Hematopoietic multipotent progenitor cell (in vitro differentiated cells): ENCODE results near the gene NRN1L. TPM values are rescaled to one million over a fixed set of nuclear protein-coding genes. Genes with fewer than 3 reads are reported as not detected.
"Not testable (repeated sequence)": the region's sequence is repeated elsewhere in the genome, so short reads cannot be mapped to it uniquely, and the experiment has no call there.

Experiments used
- DNase-seq, 3 donors: peaks; one replicate each; pipeline ENCODE4 v3.0.0-alpha.2; 2011 to 2015; ENCODE audit warnings: low read depth in 2 of 3, low spot score in 2 of 3
- total RNA-seq: library from RNA; depleted of rRNA; stranded (reverse); fragments of >200 nt; gene quantifications from one replicate; pipeline ENCODE4 v1.2.3, GENCODE V29; 2012

NRN1L gene
- 0.27 TPM for total RNA-seq

DNA sequence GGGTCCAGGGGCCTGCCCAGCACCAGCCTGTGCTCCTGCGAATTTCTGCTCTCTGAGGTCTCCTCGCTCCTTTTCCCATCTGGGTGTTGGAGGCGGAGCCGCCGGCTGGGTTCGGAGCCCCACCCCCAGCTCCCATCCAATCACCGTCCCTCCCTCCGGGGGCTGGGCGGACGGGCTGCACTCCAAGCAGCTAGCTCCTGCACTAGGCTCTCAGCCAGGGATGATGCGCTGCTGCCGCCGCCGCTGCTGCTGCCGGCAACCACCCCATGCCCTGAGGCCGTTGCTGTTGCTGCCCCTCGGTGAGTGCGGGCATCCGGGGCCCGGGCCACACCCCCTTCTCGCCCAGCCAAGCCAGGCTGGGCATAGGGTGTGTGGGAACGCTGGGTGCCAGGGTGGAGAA lies at the start of gene NRN1L:
NRN1L (plus strand) TSS at position 202 of the 400 bp plus-strand sequence; CDS start at position 221, 19 bp downstream.
- no peak for DNase-seq

DNA sequence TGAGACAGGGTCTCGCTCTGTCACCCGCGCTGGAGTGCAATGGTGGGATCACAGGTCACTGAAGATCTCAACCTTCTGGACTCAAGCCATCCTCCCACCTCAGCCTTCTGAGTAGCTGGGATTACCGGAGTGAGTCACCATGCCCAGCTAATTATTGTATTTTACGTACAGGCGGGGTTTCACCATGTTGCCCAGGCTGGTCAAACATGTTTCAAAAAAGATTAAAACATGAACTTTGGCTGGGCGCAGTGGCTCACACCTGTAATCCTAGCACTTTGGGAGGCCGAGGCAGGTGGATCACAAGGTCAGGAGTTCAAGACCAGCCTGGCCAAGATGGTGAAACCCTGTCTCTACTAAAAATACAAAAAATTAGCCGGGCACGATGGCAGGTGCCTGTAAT lies 47.5 kb upstream of the NRN1L start:
- not testable (repeated sequence) for DNase-seq

DNA sequence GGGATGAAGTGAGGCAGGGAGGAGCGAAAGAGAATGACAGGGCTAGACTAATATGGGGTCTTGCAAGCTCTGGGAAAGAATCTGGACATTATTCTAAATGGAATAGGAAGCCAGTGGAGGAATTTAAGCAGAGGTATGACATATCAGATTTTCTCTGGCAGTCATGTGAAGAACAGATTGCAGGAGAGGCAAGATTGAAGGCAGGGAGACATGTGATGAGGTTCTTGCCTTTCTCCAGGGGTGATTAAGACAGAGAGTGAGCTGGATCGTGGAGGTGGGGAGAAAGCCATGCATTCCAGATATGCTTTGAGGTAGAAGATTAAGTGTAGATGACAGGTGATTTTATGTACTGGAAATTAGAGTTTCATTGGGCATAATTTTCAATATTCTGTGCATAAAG lies 46.9 kb upstream of the NRN1L start:
- DNase-seq, result no peak

DNA sequence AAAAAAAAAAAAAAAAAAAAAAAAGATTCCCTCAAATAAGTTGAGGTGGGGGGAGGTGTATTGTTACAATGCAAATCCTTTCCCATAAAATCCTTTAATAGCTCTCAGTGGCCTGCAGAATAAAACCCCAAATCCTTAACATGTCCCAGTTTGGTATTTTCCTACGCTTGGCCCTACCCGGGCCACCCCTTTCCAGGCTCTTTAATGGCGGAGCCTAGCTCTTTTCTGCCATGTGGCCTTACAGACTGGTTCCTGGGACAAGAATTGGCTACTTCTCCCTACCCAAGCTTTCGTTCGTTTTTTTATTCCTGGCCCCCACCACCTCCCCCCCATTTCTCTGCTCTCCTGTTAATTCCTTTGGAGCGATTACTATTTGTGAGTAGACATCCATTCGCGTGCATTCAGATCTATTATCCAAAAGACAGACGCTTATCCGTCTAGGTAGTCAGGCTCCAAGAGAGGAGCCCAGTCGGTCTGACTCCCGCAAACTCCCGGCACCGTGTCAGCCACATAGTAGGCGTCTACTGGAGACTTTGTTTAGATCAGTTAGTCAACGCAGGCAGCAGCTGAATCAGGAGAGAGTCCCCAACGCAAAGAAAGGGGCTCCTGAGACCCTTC lies 43.4 kb upstream of the NRN1L start:
- no peak for DNase-seq

DNA sequence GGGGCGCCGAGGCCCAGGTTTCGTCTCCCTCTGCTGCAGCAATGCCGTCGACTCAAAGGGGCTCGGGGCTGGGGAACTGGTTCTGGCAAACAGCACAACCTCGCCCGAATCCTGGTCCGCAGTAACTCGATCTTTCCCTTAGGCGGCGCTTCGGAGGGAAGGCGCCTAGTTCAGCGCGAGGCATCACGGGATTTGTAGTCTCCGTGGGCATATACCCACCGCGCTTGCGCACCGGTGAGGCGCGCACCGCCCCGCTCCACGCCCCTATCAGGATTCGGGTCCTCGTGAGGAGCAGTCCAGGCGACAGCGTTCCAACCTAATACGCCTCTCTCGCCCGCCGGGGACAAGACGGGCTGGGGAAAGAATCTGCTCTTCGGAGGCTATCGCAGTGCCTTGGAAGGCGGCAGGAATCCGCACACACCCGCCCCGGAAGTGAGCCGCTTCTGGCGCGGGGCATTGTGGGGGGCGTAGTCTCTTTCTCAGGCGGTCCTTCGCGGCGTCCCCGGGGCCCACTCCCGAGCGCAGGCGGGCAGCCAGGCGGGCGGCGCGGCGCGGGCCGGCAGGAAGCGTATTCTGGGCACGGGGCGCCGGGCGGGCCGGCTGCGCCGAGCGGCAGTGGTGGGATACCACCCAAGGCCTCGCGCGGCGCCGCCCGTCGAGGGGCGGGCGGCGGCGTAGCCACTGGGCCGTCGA lies 42.7 kb upstream of the NRN1L start, which contains the start of gene THAP11:
THAP11 (plus strand) TSS at position 505 of the 693 bp plus-strand sequence. CDS start 235 bp downstream, outside the sequence.
- DNase-seq, result peak; percentile 95 to 99 (median 96)

DNA sequence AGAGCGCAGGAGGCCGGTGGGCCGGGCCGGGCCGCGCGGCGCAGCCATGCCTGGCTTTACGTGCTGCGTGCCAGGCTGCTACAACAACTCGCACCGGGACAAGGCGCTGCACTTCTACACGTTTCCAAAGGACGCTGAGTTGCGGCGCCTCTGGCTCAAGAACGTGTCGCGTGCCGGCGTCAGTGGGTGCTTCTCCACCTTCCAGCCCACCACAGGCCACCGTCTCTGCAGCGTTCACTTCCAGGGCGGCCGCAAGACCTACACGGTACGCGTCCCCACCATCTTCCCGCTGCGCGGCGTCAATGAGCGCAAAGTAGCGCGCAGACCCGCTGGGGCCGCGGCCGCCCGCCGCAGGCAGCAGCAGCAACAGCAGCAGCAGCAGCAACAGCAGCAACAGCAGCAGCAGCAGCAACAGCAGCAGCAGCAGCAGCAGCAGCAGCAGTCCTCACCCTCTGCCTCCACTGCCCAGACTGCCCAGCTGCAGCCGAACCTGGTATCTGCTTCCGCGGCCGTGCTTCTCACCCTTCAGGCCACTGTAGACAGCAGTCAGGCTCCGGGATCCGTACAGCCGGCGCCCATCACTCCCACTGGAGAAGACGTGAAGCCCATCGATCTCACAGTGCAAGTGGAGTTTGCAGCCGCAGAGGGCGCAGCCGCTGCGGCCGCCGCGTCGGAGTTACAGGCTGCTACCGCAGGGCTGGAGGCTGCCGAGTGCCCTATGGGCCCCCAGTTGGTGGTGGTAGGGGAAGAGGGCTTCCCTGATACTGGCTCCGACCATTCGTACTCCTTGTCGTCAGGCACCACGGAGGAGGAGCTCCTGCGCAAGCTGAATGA lies 42.0 kb upstream of the NRN1L start:
- DNase-seq, result peak; percentile 56 to 67 (median 66)

DNA sequence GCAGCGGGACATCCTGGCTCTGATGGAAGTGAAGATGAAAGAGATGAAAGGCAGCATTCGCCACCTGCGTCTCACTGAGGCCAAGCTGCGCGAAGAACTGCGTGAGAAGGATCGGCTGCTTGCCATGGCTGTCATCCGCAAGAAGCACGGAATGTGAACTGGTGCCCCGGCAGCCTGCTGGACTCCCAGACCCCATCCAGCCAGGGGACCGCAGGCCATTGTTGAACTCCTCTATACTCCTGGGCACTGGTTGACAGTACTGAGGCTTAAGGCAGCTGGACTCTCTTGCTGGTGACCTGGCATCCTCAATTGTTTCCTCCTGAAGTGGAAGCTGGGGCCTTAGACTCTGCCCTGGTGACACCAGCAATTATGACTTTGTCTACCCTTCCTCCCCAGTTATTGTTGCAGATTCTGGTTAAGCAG lies 41.3 kb upstream of the NRN1L start:
- DNase-seq, result no peak

DNA sequence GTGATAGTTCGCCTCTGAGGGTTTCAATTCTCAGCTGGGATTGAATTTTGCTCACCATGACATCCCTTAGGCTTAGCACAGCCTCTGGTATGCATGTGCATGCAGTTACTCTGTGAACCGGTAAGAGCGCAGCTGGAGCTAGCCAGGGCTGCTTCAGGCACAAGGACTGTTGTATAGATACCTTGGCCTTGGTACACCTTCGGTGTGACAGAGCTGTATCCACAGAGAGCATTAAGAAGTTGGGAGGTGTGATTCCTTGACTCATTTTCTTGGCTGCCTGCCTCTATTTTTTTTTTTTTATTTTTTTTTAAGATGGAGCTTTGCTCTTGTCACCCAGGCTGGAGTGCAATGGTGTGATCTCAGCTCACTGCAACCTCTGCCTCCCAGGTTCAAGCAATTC lies 40.2 kb upstream of the NRN1L start:
- DNase-seq, result no peak

DNA sequence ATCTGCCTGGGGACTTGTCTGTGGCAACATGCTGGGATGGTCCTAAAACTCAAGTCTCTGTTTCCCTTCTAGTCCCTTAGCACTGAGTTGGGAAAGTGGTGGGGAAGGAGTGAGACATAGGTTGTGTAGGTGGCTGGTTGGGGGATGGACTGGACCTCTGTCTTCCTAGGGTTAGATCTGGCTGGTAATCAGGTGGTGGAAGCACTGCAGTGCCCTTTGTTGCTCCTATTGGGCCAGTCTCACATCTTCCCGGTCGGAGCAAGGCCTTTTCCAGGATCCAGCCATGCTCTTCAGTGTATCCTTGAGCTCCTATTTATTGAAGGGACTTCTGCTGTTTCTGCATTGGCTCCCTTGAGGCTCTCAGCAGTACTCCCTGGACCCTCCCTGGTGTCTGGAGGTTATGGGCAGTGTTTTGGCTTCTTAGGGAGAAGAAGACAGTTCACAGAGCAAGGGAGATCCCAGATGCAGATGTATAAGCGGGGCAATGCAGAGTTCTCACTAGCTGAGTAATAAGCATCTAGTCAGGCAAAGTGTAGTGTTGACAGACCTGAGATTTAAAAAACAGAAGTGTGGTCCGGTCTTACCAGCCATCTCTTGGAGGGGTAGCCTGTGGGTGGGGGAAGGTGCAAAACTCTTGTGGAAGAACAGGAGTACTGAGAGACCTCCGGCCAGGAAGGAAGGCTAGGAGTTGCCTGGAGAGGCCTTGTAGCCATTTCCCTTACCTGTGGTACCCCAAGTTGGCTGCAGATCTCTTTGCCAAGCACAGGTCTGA lies 39.2 kb upstream of the NRN1L start:
- DNase-seq, result no peak

DNA sequence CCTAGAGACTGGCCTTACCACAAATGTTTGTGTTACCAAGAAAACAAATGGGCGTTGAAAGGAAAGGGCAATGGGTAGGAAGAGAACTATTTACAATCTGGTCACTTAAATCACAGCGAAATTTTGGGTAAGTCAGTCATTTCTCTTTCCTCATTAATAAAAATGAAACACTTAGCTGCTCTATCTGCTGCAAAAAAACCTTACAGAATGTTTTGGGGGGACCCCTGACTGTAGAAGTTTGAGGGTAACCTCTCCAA lies 38.7 kb upstream of the NRN1L start:
- DNase-seq, result no peak

DNA sequence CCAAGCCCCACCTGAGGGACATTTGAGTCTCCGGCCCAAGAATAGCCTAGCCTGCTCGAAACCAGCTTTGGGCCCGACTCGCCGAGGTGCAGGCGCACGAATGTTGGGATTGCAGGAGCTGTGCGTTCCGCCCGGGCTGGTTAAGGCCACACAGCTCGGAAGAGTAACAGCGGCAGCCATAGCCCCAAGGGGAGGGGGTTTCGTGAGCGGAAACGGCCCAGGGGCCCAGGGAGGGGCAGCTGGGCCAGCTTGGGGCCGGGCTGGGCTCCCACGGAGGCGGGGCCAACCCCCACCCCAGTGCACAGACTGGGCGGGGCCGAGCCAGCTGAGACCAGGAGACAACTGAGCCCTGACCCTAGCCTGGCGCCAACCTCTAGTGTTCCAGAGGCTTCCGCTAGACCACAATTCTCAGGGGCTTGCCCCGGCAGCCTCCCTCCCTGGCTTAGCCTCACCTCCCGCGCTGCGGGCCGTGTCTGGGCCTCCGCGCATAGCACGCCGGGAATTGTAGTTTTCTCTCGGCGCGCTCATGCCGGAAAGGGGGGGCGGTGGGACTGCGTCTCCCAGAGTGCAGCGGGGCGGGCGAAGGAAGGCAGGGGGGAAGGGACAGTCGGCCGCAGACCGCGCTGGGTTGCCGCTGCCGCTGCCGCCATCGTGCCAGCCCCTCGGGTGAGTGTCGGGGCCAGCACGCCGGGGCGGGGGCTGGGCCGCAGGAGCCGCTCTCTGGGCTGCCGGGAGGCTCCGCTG lies 38.2 kb upstream of the NRN1L start, which contains the start of gene NUTF2:
NUTF2 (plus strand) TSS at position 614 of the 744 bp plus-strand sequence. CDS start 18,198 bp downstream, outside the sequence.
- DNase-seq, result peak; percentile 90 to 98 (median 96)

DNA sequence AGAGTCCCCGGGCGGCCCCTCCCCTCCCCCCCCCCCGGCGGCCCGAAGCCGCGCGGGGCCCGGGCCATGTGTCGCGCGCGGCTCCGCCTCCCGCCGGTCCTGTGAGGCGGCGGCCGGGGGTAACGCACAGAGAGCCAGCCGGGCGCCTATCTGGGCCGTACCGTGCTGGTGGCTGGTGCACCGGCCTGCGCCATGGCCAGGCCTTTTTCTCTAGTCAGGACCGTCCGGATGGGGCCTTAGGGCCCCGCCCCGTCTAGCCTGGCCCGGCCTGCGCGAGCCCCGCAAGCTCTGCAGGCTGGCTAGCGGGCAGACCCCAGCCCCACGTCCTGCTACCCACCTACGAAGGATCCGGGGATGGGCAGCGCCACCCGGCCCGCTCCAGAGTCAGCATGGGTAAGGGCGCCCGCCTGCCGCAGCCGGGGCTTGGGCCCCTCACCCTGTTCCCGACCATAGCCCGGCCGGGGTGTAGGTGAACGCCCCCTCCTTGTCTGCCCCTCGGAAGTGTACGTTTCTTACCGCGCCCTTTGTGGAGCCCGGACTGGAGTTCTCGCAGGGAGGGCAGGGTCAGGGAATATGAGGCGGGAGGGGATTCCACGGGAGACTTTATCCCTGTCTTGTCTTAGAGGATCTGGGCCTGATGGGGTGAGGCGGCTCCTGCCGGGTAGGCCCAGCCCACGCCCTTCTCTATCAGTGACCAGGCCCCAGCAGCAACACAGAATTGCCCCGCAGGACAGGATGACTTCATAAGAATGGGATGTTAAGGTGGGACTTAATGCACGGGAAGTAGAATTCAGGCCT lies 37.4 kb upstream of the NRN1L start, which contains the start of gene CENPT:
CENPT (minus strand) TSS at position 630 of the 798 bp plus-strand sequence. CDS start 13,834 bp downstream, outside the sequence.
- DNase-seq, result no peak

DNA sequence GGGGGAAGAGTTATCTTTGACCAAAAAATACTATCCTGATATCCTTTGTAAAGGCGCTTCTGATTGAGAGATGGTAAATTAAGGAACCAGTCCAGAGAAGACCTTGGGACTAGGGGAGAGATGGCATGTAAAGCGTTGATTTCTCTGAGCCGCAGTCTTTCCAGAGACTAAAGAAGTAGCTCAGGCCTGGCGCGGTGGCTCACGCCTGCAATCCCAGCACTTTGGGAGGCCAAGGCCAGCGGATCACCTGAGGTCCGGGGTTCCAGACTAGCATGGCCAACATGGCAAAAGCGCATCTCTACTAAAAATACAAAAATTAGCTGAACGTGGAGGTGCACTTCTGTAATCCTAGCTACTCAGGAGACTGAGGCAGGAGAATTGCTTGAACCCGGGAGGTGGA lies 36.6 kb upstream of the NRN1L start:
- DNase-seq, result no peak

DNA sequence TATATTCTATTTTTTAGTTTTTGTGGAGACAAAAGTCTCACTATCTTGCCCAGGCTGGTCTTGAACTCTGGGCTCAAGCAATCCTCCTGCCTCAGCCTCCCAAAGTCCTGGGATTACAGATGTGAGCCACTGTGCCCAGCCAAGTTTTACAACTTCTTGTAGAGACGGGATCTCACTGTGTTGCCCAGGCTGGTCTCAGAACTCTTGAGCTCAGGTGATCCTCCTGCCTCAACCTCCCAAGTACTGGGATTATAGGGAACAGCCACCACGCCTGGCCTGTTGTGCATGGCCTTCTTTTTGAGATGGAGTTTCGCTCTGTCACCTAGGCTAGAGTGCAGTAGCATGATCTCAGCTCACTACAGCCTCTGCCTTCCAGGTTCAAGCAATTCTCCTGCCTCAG lies 31.0 kb upstream of the NRN1L start:
- DNase-seq, result no peak

DNA sequence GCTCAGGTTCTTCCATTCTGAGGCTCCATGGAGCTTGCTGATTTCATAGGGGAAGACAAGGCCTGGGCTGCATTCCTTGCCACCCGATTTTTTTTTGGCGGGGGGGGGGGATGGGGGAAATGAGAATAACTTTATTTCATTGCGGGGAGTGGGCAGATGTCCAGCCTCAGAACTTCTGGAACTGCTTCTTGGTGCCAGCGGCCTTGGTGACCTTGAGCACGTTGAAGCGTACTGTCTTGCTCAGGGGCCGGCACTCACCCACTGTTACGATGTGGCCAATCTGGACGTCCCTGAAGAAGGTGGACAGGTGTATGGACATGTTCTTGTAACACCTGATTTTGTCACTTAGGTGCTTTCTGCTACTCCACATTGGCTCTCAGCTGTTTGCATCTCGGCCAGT lies 28.9 kb upstream of the NRN1L start:
- no peak for DNase-seq

DNA sequence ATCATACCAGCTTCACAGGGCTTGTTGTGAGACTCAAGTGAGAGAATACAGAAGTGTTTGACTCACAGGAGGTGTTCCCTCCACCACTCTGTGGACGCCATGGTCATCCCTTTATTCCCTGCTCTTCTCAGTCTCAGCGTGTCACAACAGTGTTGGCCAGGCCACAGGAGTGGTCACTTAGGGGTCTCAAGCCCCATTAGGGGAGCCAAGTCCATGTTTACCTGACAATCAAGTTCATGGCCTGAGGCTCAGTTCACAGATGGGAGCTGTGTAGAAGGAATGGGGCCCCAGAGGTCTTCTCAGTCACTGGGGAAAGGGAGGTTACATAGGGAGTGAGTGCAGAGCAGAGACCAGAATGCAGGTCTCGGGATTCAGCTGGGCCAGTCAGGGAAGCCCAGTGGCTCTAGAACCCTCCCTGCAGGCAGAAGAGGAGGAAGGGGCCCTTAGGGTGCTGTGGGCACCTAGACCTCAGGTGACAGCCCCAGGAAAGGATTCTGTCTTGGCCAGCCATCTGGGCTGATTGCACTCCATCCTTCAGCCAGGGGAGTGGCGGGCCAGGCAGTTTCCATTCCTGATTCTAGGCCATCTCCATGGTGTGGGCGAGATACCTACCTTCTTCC lies 27.6 kb upstream of the NRN1L start:
- no peak for DNase-seq

DNA sequence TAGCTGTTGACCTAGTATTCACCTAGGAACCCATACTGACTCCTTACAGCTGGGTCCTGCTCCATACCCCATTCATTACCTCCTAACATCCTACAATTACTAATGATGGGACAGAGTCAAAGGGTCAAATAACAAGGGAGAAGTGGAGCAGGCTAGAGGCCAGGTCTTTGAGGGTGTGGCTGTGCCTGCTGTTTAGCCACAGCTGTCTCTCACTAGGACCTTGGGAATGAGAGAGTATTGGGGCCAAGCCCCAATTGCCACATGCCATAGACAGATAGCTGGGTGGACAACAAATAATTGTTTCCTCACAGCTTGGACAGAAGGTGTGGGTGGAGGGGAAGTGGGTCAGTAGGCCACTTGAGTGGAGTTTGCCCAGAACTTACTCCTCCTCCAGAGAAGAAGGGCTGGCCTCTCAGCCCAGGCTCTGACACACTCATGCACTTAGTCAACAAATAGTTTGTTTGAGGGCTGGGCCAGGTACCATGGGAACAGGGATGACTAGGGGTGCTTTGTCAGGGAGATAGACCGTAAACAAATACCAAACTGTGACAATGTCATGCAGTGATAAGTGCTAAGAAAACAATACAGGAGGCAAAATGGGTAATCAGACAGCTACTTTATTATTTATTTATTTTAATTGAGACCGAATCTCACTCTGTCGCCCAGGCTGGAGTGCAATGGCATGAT lies 27.0 kb upstream of the NRN1L start:
- DNase-seq, result peak in 2 of 3 donors; percentile 74 to 86

DNA sequence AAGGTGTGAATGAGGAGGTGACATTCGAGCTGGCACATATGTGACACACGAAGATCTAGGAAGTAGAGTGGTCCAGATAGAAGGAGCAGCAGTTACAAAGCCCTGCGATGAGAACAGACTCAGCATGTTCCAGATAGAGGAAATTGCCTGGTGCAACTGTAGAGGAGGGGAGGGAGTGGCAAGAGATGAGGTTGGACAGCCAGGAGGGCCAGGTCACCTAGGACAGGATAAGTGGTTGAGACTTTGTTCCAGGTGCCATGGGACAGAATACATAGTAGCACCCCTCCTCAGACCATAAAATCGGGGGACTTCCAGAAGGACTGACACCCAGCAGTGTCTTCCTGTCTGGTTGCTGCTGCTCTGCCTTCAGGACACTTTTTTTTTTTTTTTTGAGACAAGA lies 26.2 kb upstream of the NRN1L start:
- DNase-seq, result peak in 1 of 3 donors; percentile 34
